Left forelimb (tissue), 1 donor: ENCODE measurements around the gene TPD52L2.

Experiments used
- DNase-seq: peaks from one replicate; pipeline ENCODE4 v3.0.0-alpha.2; 2018; ENCODE audit warnings: low spot score

Gene TPD52L2

GRCh38 chr20:63932606-63933160, 67.6 kb downstream of the TPD52L2 start:
- no peak for DNase-seq

- DNase-seq, result no peak
Observed at GRCh38 chr20:63933646-63934045, 68.6 kb downstream of the TPD52L2 start.

- DNase-seq, result no peak
Observed at GRCh38 chr20:63934271-63935068, 69.4 kb downstream of the TPD52L2 start.

GRCh38 chr20:63935447-63935846, 70.4 kb downstream of the TPD52L2 start:
- no peak for DNase-seq

GRCh38 chr20:63937596-63937995, 72.5 kb downstream of the TPD52L2 start:
- DNase-seq, result no peak

GRCh38 chr20:63939061-63939935, 74.2 kb downstream of the TPD52L2 start:
- DNase-seq, result no peak

- no peak for DNase-seq
Observed at GRCh38 chr20:63940071-63940471, 75.0 kb downstream of the TPD52L2 start.

GRCh38 chr20:63940472-63941266, 75.6 kb downstream of the TPD52L2 start:
- DNase-seq, result no peak
